ENCODE data around the gene TPRKB. TPM values are rescaled to one million over a fixed set of nuclear protein-coding genes. Genes with fewer than 3 reads are reported as not detected.

The TPRKB gene
- total and polyA plus RNA-seq, 9 of the 15 experiments (the other 6 are each of a cell fraction or from before 2014, with no cell fraction given), result 55.6 to 250 (median 112) TPM

GRCh38 chr2:73716543-73717250, 20.4 kb downstream of the TPRKB start (continued):
- TF ChIP-seq PBX2 (CRISPR knock-in tag; IDR thresholded peaks at IDR 0.05; ENCODE audit: low read depth), result peak; percentile 49
- peak; percentile 96 for TF ChIP-seq PBX2 (tag; conservative IDR thresholded peaks at IDR 0.05; ENCODE audit: low read depth)
- no peak for TF ChIP-seq NR2C2 (CRISPR knock-in tag; IDR thresholded peaks at IDR 0.05)
- TF ChIP-seq NR2C2 (tag; IDR thresholded peaks at IDR 0.05), result 0 out of 2 replicates have a peak, but pooled peaks have one; percentile 25
- TF ChIP-seq SMAD1 (IDR thresholded peaks at IDR 0.05; ENCODE audit: low read depth, low read length, partially characterized antibody), result no peak
- TF ChIP-seq MYBL2 (IDR thresholded peaks at IDR 0.05; ENCODE audit: low read depth), result peak; percentile 86
- TF ChIP-seq MYBL2 (CRISPR knock-in tag; IDR thresholded peaks at IDR 0.05; ENCODE audit: borderline replicate concordance), result no peak
- TF ChIP-seq NFYB (IDR thresholded peaks at IDR 0.05; ENCODE audit: extremely low read depth, insufficient read length), result peak; percentile 62
- TF ChIP-seq TCF7 (IDR thresholded peaks at IDR 0.05; ENCODE audit: borderline replicate concordance), result no peak
- TF ChIP-seq, protein P1, sequence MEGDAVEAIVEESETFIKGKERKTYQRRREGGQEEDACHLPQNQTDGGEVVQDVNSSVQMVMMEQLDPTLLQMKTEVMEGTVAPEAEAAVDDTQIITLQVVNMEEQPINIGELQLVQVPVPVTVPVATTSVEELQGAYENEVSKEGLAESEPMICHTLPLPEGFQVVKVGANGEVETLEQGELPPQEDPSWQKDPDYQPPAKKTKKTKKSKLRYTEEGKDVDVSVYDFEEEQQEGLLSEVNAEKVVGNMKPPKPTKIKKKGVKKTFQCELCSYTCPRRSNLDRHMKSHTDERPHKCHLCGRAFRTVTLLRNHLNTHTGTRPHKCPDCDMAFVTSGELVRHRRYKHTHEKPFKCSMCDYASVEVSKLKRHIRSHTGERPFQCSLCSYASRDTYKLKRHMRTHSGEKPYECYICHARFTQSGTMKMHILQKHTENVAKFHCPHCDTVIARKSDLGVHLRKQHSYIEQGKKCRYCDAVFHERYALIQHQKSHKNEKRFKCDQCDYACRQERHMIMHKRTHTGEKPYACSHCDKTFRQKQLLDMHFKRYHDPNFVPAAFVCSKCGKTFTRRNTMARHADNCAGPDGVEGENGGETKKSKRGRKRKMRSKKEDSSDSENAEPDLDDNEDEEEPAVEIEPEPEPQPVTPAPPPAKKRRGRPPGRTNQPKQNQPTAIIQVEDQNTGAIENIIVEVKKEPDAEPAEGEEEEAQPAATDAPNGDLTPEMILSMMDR (IDR thresholded peaks at IDR 0.05 in 2 of 3, conservative IDR thresholded peaks at IDR 0.05 in 1 of 3; ENCODE audit: insufficient read depth in 2 of 3, low read depth in 1 of 3, low read length in 3 of 3), result peak in 1 of 3 experiments; percentile 8; a peak in 1 of 6 replicates
- TF ChIP-seq E2F6 (IDR thresholded peaks at IDR 0.05; ENCODE audit: borderline replicate concordance in 1 of 2, extremely low read depth in 1 of 2, insufficient read depth in 1 of 2, insufficient read length in 1 of 2, low read depth in 1 of 2, low read length in 1 of 2, poor library complexity in 1 of 2, severe bottlenecking in 1 of 2), result peak in 1 of 2 experiments; percentile 52
- TF ChIP-seq ZNF140 (CRISPR knock-in tag; IDR thresholded peaks at IDR 0.05), result no peak
- TF ChIP-seq TEAD4 (IDR thresholded peaks at IDR 0.05; ENCODE audit: low read length), result 0 out of 2 replicates have a peak, but pooled peaks have one; percentile 19
- no peak for TF ChIP-seq TEAD4 (CRISPR knock-in tag; IDR thresholded peaks at IDR 0.05; ENCODE audit: borderline replicate concordance)
- TF ChIP-seq, protein P2, sequence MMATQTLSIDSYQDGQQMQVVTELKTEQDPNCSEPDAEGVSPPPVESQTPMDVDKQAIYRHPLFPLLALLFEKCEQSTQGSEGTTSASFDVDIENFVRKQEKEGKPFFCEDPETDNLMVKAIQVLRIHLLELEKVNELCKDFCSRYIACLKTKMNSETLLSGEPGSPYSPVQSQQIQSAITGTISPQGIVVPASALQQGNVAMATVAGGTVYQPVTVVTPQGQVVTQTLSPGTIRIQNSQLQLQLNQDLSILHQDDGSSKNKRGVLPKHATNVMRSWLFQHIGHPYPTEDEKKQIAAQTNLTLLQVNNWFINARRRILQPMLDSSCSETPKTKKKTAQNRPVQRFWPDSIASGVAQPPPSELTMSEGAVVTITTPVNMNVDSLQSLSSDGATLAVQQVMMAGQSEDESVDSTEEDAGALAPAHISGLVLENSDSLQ (IDR thresholded peaks at IDR 0.05), result peak; percentile 96
- peak; percentile 98 for TF ChIP-seq MEIS2 (IDR thresholded peaks at IDR 0.05; ENCODE audit: partially characterized antibody)
- TF ChIP-seq ETS2 (tag; IDR thresholded peaks at IDR 0.05; ENCODE audit: borderline replicate concordance, poor library complexity, severe bottlenecking), result no peak
- peak; percentile 41 to 98; a peak in 3 of 4 replicates for TF ChIP-seq SRF (CRISPR knock-in tag; IDR thresholded peaks at IDR 0.05)
- TF ChIP-seq NFE2 (IDR thresholded peaks at IDR 0.05; ENCODE audit: low read depth), result no peak
- peak; percentile 49; the same call in 1 of the 2 replicates for TF ChIP-seq GTF2E2 (tag; IDR thresholded peaks at IDR 0.05)

Data from K562 (cell line).